HCT116 (cell line): Measurements from ENCODE around the gene RBM39. TPM values are rescaled to one million over a fixed set of nuclear protein-coding genes. Genes with fewer than 3 reads are reported as not detected.

Experiments used
- ATAC-seq: fragments of 200-7000 bp; cut with Tn5 transposase; 2 replicates; pipeline ENCODE4 v1.9.1; 2020; ENCODE audit warnings: mild to moderate bottlenecking, moderate library complexity
- BruUV-seq: library from RNA; stranded (reverse); fragments of 400-500 nt; replicated peaks from 2 replicates; lab custom pipeline; 2021; lab: Mats Ljungman, UMichigan
- CTCF ChIA-PET: fragments of 300-600 bp; sonication (Branson Sonifier 250); formaldehyde crosslinking; loops from one replicate; lab custom pipeline; 2021; ENCODE audit warnings: antibody characterized with exemption; lab: Charles Lee
- POLR2A ChIA-PET: fragments of 300-600, 350-600 bp; sonication (Branson Sonifier 250); formaldehyde crosslinking; loops from one replicate; lab custom pipeline; 2021; ENCODE audit warnings: antibody characterized with exemption; lab: Charles Lee
- RAD21 ChIA-PET, 2 experiments: fragments of 300-600 bp; sonication (Branson Sonifier 250); formaldehyde crosslinking; loops; one replicate each; lab custom pipeline; 2023; ENCODE audit warnings: low total read pairs in 2 of 2; ENCODE audit not compliant: uncharacterized antibody in 2 of 2, unreplicated experiment in 2 of 2, low non-redundant PET in 1 of 2; lab: Charles Lee
- DNase-seq: peaks from one replicate; pipeline ENCODE4 v3.0.0-alpha.2; 2010; ENCODE audit warnings: low read depth, low spot score
- H2AFZ ChIP-seq: fragments of 200-600 bp; shearing (Covaris generic), sonication (generic); 2 replicates; pipeline ENCODE4 v1.6.1; 2017; ENCODE audit warnings: low read depth, mixed run types, mixed read lengths, antibody characterized with exemption, low read length; ENCODE audit not compliant: poor library complexity, severe bottlenecking
- H3K27ac ChIP-seq: 2 replicates; pipeline ENCODE4 v1.5.1; 2012; ENCODE audit warnings: low read depth, low read length
- H3K27me3 ChIP-seq: fragments of 200-600 bp; sonication (generic); 2 replicates; pipeline ENCODE4 v1.6.1; 2016; ENCODE audit warnings: mixed run types, low read length, mixed read lengths; ENCODE audit not compliant: insufficient read depth
- H3K36me3 ChIP-seq, 2 experiments: fragments of 200-500 bp in 1 of 2; fragments of 200-600 bp in 1 of 2; sonication (Bioruptor generic) in 1 of 2; sonication (generic) in 1 of 2; 2 replicates each; pipeline versions ENCODE4 v1.5.1 to v1.6.1; 2014 to 2016; ENCODE audit warnings: low read length in 2 of 2, inconsistent platforms in 1 of 2, mixed read lengths in 1 of 2, mixed run types in 1 of 2; ENCODE audit not compliant: insufficient read depth in 2 of 2, control insufficient read depth in 1 of 2
- H3K4me1 ChIP-seq, 2 experiments: fragments of 200-600 bp in 1 of 2; sonication (generic) in 1 of 2; 2 replicates each; pipeline versions ENCODE4 v1.5.1 to v1.6.1; 2012 to 2017; ENCODE audit warnings: low read length in 2 of 2, inconsistent platforms in 1 of 2, mild to moderate bottlenecking in 1 of 2, mixed read lengths in 1 of 2, mixed run types in 1 of 2, moderate library complexity in 1 of 2; ENCODE audit not compliant: insufficient read depth in 2 of 2, control insufficient read depth in 1 of 2
- H3K4me2 ChIP-seq: fragments of 200-600 bp; sonication (generic); 2 replicates; pipeline ENCODE4 v1.6.1; 2017; ENCODE audit warnings: mixed run types, low read length, mixed read lengths
- H3K4me3 ChIP-seq, 2 experiments: fragments of 200-600 bp in 1 of 2; sonication (generic) in 1 of 2; replicated peaks in 1 of 2; 2 replicates each; pipeline ENCODE4 v1.5.1; 2011 to 2016; ENCODE audit warnings: low read length in 2 of 2, control low read depth in 1 of 2, low read depth in 1 of 2, mild to moderate bottlenecking in 1 of 2, mixed read lengths in 1 of 2, mixed run types in 1 of 2
- H3K79me2 ChIP-seq: fragments of 200-600 bp; sonication (generic); 2 replicates; pipeline ENCODE4 v1.6.1; 2017; ENCODE audit warnings: mild to moderate bottlenecking, mixed run types, low read length, moderate library complexity, mixed read lengths; ENCODE audit not compliant: insufficient read depth
- H3K9ac ChIP-seq: fragments of 200-600 bp; sonication (generic); 2 replicates; pipeline ENCODE4 v1.6.1; 2016; ENCODE audit warnings: low read length, mixed read lengths
- H3K9me2 ChIP-seq: fragments of 200-600 bp; sonication (generic), shearing (Covaris generic); 2 replicates; pipeline ENCODE4 v1.6.1; 2017; ENCODE audit warnings: mixed run types, mild to moderate bottlenecking, moderate library complexity; ENCODE audit not compliant: insufficient read depth
- H3K9me3 ChIP-seq, 2 experiments: fragments of 200-500 bp in 1 of 2; fragments of 200-600 bp in 1 of 2; sonication (Bioruptor generic) in 1 of 2; sonication (generic) in 1 of 2; 2 replicates each; pipeline ENCODE4 v1.6.1; 2014 to 2017; ENCODE audit warnings: low read length in 2 of 2, mixed read lengths in 2 of 2, inconsistent platforms in 1 of 2, low read depth in 1 of 2, mild to moderate bottlenecking in 1 of 2, mixed run types in 1 of 2, moderate library complexity in 1 of 2; ENCODE audit not compliant: control insufficient read depth in 1 of 2, insufficient read depth in 1 of 2
- H4K20me1 ChIP-seq: fragments of 200-600 bp; sonication (generic), shearing (Covaris generic); 2 replicates; pipeline ENCODE4 v1.6.1; 2017; ENCODE audit warnings: mixed run types, mild to moderate bottlenecking, moderate library complexity; ENCODE audit not compliant: insufficient read depth
- ATF3 ChIP-seq: IDR thresholded peaks from 2 replicates; pipeline ENCODE4 v1.6.1; 2012
- CBX3 ChIP-seq: IDR thresholded peaks from 2 replicates; pipeline ENCODE4 v1.6.1; 2012; ENCODE audit warnings: low read depth
- CTCF ChIP-seq, 3 experiments: fragments of 200-600 bp in 1 of 3; sonication (generic) in 1 of 3; IDR thresholded peaks in 2 of 3; conservative IDR thresholded peaks in 1 of 3; 2 replicates each; pipeline ENCODE4 v1.5.1; 2012 to 2017; ENCODE audit warnings: low read depth in 2 of 3, low read length in 2 of 3, antibody characterized with exemption in 1 of 3, borderline replicate concordance in 1 of 3, control low read depth in 1 of 3, mild to moderate bottlenecking in 1 of 3, mixed read lengths in 1 of 3, mixed run types in 1 of 3, moderate library complexity in 1 of 3; ENCODE audit not compliant: insufficient read depth in 1 of 3
- EGR1 ChIP-seq: IDR thresholded peaks from 2 replicates; pipeline ENCODE4 v1.6.1; 2012; ENCODE audit warnings: low read depth
- EZH2 ChIP-seq: fragments of 200-600 bp; sonication (generic); IDR thresholded peaks from 2 replicates; pipeline ENCODE4 v1.6.1; 2017; ENCODE audit warnings: antibody characterized with exemption, mixed run types
- EZH2phosphoT487 ChIP-seq: fragments of 200-600 bp; IDR thresholded peaks from 2 replicates; pipeline ENCODE4 v1.6.1; 2018; ENCODE audit warnings: antibody characterized with exemption, borderline replicate concordance
- FOSL1 ChIP-seq: IDR thresholded peaks from 2 replicates; pipeline ENCODE4 v1.6.1; 2012; ENCODE audit warnings: low read depth
- MAX ChIP-seq: IDR thresholded peaks from 2 replicates; pipeline ENCODE4 v1.6.1; 2012
- POLR2A ChIP-seq: IDR thresholded peaks from 2 replicates; pipeline ENCODE4 v1.7.0; 2011; ENCODE audit warnings: borderline replicate concordance; ENCODE audit not compliant: insufficient read depth, insufficient read length; ENCODE audit errors: extremely low read depth
- POLR2AphosphoS5 ChIP-seq: IDR thresholded peaks from 2 replicates; pipeline ENCODE4 v1.6.1; 2011; ENCODE audit warnings: mild to moderate bottlenecking, low read depth, low read length, moderate library complexity
- RAD21 ChIP-seq: IDR thresholded peaks from 2 replicates; pipeline ENCODE4 v1.6.1; 2012; ENCODE audit warnings: low read depth, mild to moderate bottlenecking
- REST ChIP-seq: IDR thresholded peaks from 2 replicates; pipeline ENCODE4 v1.6.1; 2012; ENCODE audit warnings: low read depth
- SIN3A ChIP-seq: IDR thresholded peaks from 2 replicates; pipeline ENCODE4 v1.6.1; 2012; ENCODE audit warnings: low read depth
- SP1 ChIP-seq: IDR thresholded peaks from 2 replicates; pipeline ENCODE4 v1.6.1; 2012; ENCODE audit warnings: low read depth
- SRF ChIP-seq: IDR thresholded peaks from 2 replicates; pipeline ENCODE4 v1.6.1; 2012; ENCODE audit warnings: low read depth
- TCF7L2 ChIP-seq: IDR thresholded peaks from 2 replicates; pipeline ENCODE4 v1.7.0; 2011; ENCODE audit warnings: borderline replicate concordance, inconsistent platforms; ENCODE audit not compliant: insufficient read depth, insufficient read length; ENCODE audit errors: extremely low read depth
- YY1 ChIP-seq: IDR thresholded peaks from 2 replicates; pipeline ENCODE4 v1.6.1; 2011; ENCODE audit warnings: low read length, low read depth, moderate library complexity, mild to moderate bottlenecking; ENCODE audit not compliant: insufficient replicate concordance; ENCODE audit errors: extremely low read depth
- ZBTB33 ChIP-seq: IDR thresholded peaks from 2 replicates; pipeline ENCODE4 v1.6.1; 2011; ENCODE audit warnings: mild to moderate bottlenecking, low read length, moderate library complexity; ENCODE audit not compliant: insufficient replicate concordance; ENCODE audit errors: extremely low read depth
- intact Hi-C: fragments of 100-400 bp; cut with micrococcal nuclease; formaldehyde crosslinking; loops from 2 replicates; pipeline ENCODE4 v1.10.0; 2022
- total RNA-seq: library from RNA; stranded (reverse); gene quantifications from one replicate; pipeline ENCODE4 v1.2.1, GENCODE V29; 2021; ENCODE audit not compliant: unreplicated experiment

RBM39 gene
- total RNA-seq, 1 experiment from 2014 or later: 234 TPM

- ChIA-PET POLR2A (interaction anchor here (0.5 to 1.0 kb wide), 2 partner anchors 19 to 112 kb away, joined by 3 to 5 read pairs; no protein-coding TSS in a partner anchor), CTCF (no interaction called here), RAD21 (no interaction called here)
- H3K4me1 ChIP-seq: peaks cover 8 to 22% of the 10 kb centered on the region in 2 experiments
- no peak overlapping the region for H3K9ac ChIP-seq
- DNase-seq (no peak), ATAC-seq (no peak)
- H3K79me2 ChIP-seq: peaks cover 93% of the 10 kb centered on the region
- no peak overlapping the region for H3K27ac ChIP-seq
- no peaks in the 10 kb centered on the region for H3K27me3 ChIP-seq
- H2AFZ ChIP-seq: no peak overlapping the region
- H3K36me3 ChIP-seq: peaks cover 49 to 64% of the 10 kb centered on the region in 2 experiments
- intact Hi-C loops: no loop called here
- H3K9me2 ChIP-seq: no peaks in the 10 kb centered on the region
- BruUV-seq: no TSS peak
- H3K9me3 ChIP-seq: no peaks in the 10 kb centered on the region
- H3K4me2 ChIP-seq: no peak overlapping the region
- no peak for TF ChIP-seq MAX
- no peak for TF ChIP-seq TCF7L2
- no peak for TF ChIP-seq EGR1
- TF ChIP-seq SIN3A: no peak
- TF ChIP-seq EZH2phosphoT487: no peak
- no peak for TF ChIP-seq ATF3
- TF ChIP-seq ZBTB33: no peak
- TF ChIP-seq FOSL1: no peak
- no peak for TF ChIP-seq CBX3
- TF ChIP-seq YY1: no peak
- no peak for TF ChIP-seq SRF
- no peak for TF ChIP-seq REST
- no peak for TF ChIP-seq RAD21
- no peak for TF ChIP-seq POLR2AphosphoS5
- TF ChIP-seq EZH2: no peak
- no peak for TF ChIP-seq CTCF (IDR thresholded peaks at IDR 0.05 in 2 of 3, conservative IDR thresholded peaks at IDR 0.05 in 1 of 3; ENCODE audit: borderline replicate concordance in 1 of 3, insufficient read depth in 1 of 3, low read depth in 2 of 3, low read length in 2 of 3)
- TF ChIP-seq SP1: no peak
- TF ChIP-seq POLR2A: no peak
- H3K4me3 ChIP-seq: no peak overlapping the region
- H4K20me1 ChIP-seq: peaks cover 55% of the 10 kb centered on the region
Observed at GRCh38 chr20:35738410-35739179, 3.5 kb downstream of the RBM39 start.
